SU-DHL-6 (cell line): ENCODE results near the gene CDH13.

ENCODE experiments used
- H2AFZ ChIP-seq: fragments of 200-600 bp; sonication (generic); 2 replicates; pipeline ENCODE4 v1.6.1; 2014; ENCODE audit warnings: low read depth, mild to moderate bottlenecking, moderate library complexity, mixed read lengths, antibody characterized with exemption, low read length; ENCODE audit not compliant: severe bottlenecking
- H3F3A ChIP-seq: fragments of 200-600 bp; shearing (Covaris generic); 2 replicates; pipeline ENCODE4 v1.6.0; 2016; ENCODE audit warnings: antibody characterized with exemption, mild to moderate bottlenecking; ENCODE audit not compliant: insufficient read depth
- H3K27ac ChIP-seq: fragments of 200-600 bp; sonication (generic); 2 replicates; pipeline ENCODE4 v1.5.1; 2016; ENCODE audit warnings: low read depth, mild to moderate bottlenecking, low read length, moderate library complexity, mixed read lengths
- H3K27me3 ChIP-seq: fragments of 200-600 bp; sonication (generic), shearing (Covaris generic); 2 replicates; pipeline ENCODE4 v1.6.0; 2014; ENCODE audit warnings: mild to moderate bottlenecking, low read length
- H3K36me3 ChIP-seq: fragments of 200-600 bp; sonication (generic); 2 replicates; pipeline ENCODE4 v1.6.1; 2014; ENCODE audit warnings: mild to moderate bottlenecking, low read length, mixed read lengths
- H3K4me2 ChIP-seq: fragments of 300-600, 200-600 bp; shearing (Covaris generic), sonication (generic); 2 replicates; pipeline ENCODE4 v1.6.0; 2014; ENCODE audit warnings: low read length, low read depth, mild to moderate bottlenecking; ENCODE audit not compliant: poor library complexity, severe bottlenecking
- H3K4me3 ChIP-seq: fragments of 200-600 bp; sonication (generic); 2 replicates; pipeline ENCODE4 v1.5.1; 2014; ENCODE audit warnings: antibody characterized with exemption, low read length, mild to moderate bottlenecking, mixed read lengths; ENCODE audit not compliant: insufficient read depth, poor library complexity, severe bottlenecking
- H3K79me2 ChIP-seq: fragments of 200-600 bp; sonication (generic); 2 replicates; pipeline ENCODE4 v1.6.1; 2014; ENCODE audit warnings: mild to moderate bottlenecking, low read length, moderate library complexity; ENCODE audit not compliant: insufficient read depth
- H3K9ac ChIP-seq: fragments of 200-600 bp; sonication (generic); 2 replicates; pipeline ENCODE4 v1.7.0; 2014; ENCODE audit warnings: mild to moderate bottlenecking, low read length
- H3K9me2 ChIP-seq: fragments of 200-600 bp; sonication (generic); replicated peaks from 2 replicates; pipeline ENCODE4 v1.6.1; 2014; ENCODE audit warnings: low read length; ENCODE audit not compliant: insufficient read depth
- H3K9me3 ChIP-seq: fragments of 200-600 bp; sonication (generic); 2 replicates; pipeline ENCODE4 v1.6.1; 2014; ENCODE audit warnings: low read length, mixed read lengths; ENCODE audit not compliant: insufficient read depth
- H4K20me1 ChIP-seq: fragments of 200-600 bp; sonication (generic); 2 replicates; pipeline ENCODE4 v1.6.1; 2014; ENCODE audit warnings: low read depth, mild to moderate bottlenecking, antibody characterized with exemption, low read length, moderate library complexity, mixed read lengths
- CTCF ChIP-seq: fragments of 200-600 bp; sonication (generic); IDR thresholded peaks from one replicate; pipeline ENCODE4 v1.5.1; 2017; ENCODE audit warnings: antibody characterized with exemption, mild to moderate bottlenecking, low read length, moderate library complexity; ENCODE audit not compliant: insufficient read depth, poor library complexity, severe bottlenecking
- EZH2phosphoT487 ChIP-seq: fragments of 200-600 bp; sonication (generic), shearing (Covaris generic); conservative IDR thresholded peaks from 2 replicates; pipeline ENCODE4 v1.6.1; 2018; ENCODE audit warnings: mild to moderate bottlenecking, antibody characterized with exemption, low read length, moderate library complexity, mixed read lengths

The CDH13 gene

GRCh38 chr16:83762992-83763358 lies 1136.2 kb downstream of the CDH13 start:
- Histone ChIP-seq H3K4me2 (no peak overlapping the region), H3K79me2 (no peaks in the 10 kb centered on the region), H2AFZ (no peak overlapping the region), H3K27me3 (no peaks in the 10 kb centered on the region), H3K27ac (no peak overlapping the region), H3K9ac (no peak overlapping the region), H3F3A (no peaks in the 10 kb centered on the region), H4K20me1 (no peaks in the 10 kb centered on the region), H3K9me2 (no peaks in the 10 kb centered on the region), H3K9me3 (no peaks in the 10 kb centered on the region), H3K36me3 (no peaks in the 10 kb centered on the region), H3K4me3 (no peak overlapping the region)
- TF ChIP-seq CTCF (no peak), EZH2phosphoT487 (no peak)

GRCh38 chr16:83768986-83769385 lies 1142.2 kb downstream of the CDH13 start:
- no peak for TF ChIP-seq CTCF
- TF ChIP-seq EZH2phosphoT487, result no peak
- no peak overlapping the region for H3K27ac ChIP-seq
- H4K20me1 ChIP-seq, result no peaks in the 10 kb centered on the region
- H3K79me2 ChIP-seq, result no peaks in the 10 kb centered on the region
- H3K9ac ChIP-seq, result no peak overlapping the region
- H3K36me3 ChIP-seq, result no peaks in the 10 kb centered on the region
- H3F3A ChIP-seq, result no peaks in the 10 kb centered on the region
- no peaks in the 10 kb centered on the region for H3K27me3 ChIP-seq
- no peak overlapping the region for H3K4me2 ChIP-seq
- no peaks in the 10 kb centered on the region for H3K9me3 ChIP-seq
- no peak overlapping the region for H2AFZ ChIP-seq
- H3K4me3 ChIP-seq, result no peak overlapping the region
- no peaks in the 10 kb centered on the region for H3K9me2 ChIP-seq

GRCh38 chr16:83769397-83770008 lies 1142.7 kb downstream of the CDH13 start:
- no peaks in the 10 kb centered on the region for H3K79me2 ChIP-seq
- H3K36me3 ChIP-seq, result no peaks in the 10 kb centered on the region
- H2AFZ ChIP-seq, result no peak overlapping the region
- H4K20me1 ChIP-seq, result no peaks in the 10 kb centered on the region
- H3K27ac ChIP-seq, result no peak overlapping the region
- no peaks in the 10 kb centered on the region for H3F3A ChIP-seq
- no peak overlapping the region for H3K4me2 ChIP-seq
- no peak overlapping the region for H3K4me3 ChIP-seq
- TF ChIP-seq EZH2phosphoT487 (no peak), CTCF (no peak)
- no peak overlapping the region for H3K9ac ChIP-seq
- no peaks in the 10 kb centered on the region for H3K27me3 ChIP-seq
- H3K9me2 ChIP-seq, result no peaks in the 10 kb centered on the region
- H3K9me3 ChIP-seq, result no peaks in the 10 kb centered on the region
